GM12878 (cell line): Measurements from ENCODE around the gene FSHB. TPM values are rescaled to one million over a fixed set of nuclear protein-coding genes. Genes with fewer than 3 reads are reported as not detected.
A peak's percentile ranks its signal among the peaks of the same experiment; 100 is the strongest.

Experiments used
- ATAC-seq: fragments of 200-7000 bp; cut with Tn5 transposase; 3 replicates; pipeline ENCODE4 v1.9.1; 2020; ENCODE audit warnings: mild to moderate bottlenecking, moderate library complexity
- BruUV-seq: library from RNA; stranded (reverse); fragments of 400-500 nt; replicated peaks from 2 replicates; lab custom pipeline; 2021; lab: Mats Ljungman, UMichigan
- CTCF ChIA-PET: fragments of 300-600 bp; sonication (Branson Sonifier 250); formaldehyde crosslinking; extraction: SDS; loops from one replicate; lab custom pipeline; 2021; ENCODE audit warnings: inconsistent platforms; lab: Yijun Ruan, JAX
- POLR2A ChIA-PET: fragments of 350-600 bp; formaldehyde crosslinking; extraction: SDS; loops from one replicate; lab custom pipeline; 2021; ENCODE audit warnings: inconsistent platforms; lab: Charles Lee
- RAD21 ChIA-PET: fragments of 300-600 bp; sonication (Branson Sonifier 250); formaldehyde crosslinking; loops from one replicate; lab custom pipeline; 2023; ENCODE audit warnings: antibody characterized with exemption; ENCODE audit not compliant: unreplicated experiment; lab: Charles Lee
- SMC1A ChIA-PET: fragments of 300-600 bp; sonication (Branson Sonifier 250); formaldehyde crosslinking; loops from one replicate; lab custom pipeline; 2023; ENCODE audit not compliant: unreplicated experiment, uncharacterized antibody; lab: Charles Lee
- DNase-seq: peaks from one replicate; pipeline ENCODE4 v3.0.0-alpha.2; 2011; ENCODE audit warnings: low read depth, low spot score
- FAIRE-seq: peaks from 3 replicates; lab custom pipeline; 2011; peaks lifted over from hg19 to GRCh38; lab: Jason Lieb, UNC
- H2AFZ ChIP-seq: 2 replicates; pipeline ENCODE4 v1.6.0; 2011; ENCODE audit warnings: low read depth, low read length, control low read depth; ENCODE audit not compliant: control insufficient read depth
- H3K27ac ChIP-seq: 2 replicates; pipeline ENCODE4 v1.5.1; 2011; ENCODE audit warnings: control low read depth; ENCODE audit not compliant: control insufficient read depth, insufficient read depth
- H3K27me3 ChIP-seq, 2 experiments: replicated peaks in 1 of 2; 2 replicates each; pipeline versions ENCODE4 v1.6.0 to v1.6.1; 2011; ENCODE audit warnings: low read length in 1 of 2; ENCODE audit not compliant: control insufficient read depth in 2 of 2, insufficient read depth in 2 of 2
- H3K36me3 ChIP-seq, 2 experiments: 2 replicates each; pipeline ENCODE4 v1.5.1; 2011; ENCODE audit warnings: low read length in 1 of 2; ENCODE audit not compliant: control insufficient read depth in 2 of 2, insufficient read depth in 2 of 2
- H3K4me1 ChIP-seq: 2 replicates; pipeline ENCODE4 v1.6.1; 2011; ENCODE audit warnings: mild to moderate bottlenecking, low read length, moderate library complexity, mixed read lengths; ENCODE audit not compliant: control insufficient read depth, insufficient read depth
- H3K4me2 ChIP-seq: 2 replicates; pipeline ENCODE4 v1.6.0; 2011; ENCODE audit warnings: control low read depth; ENCODE audit not compliant: control insufficient read depth, insufficient read depth
- H3K4me3 ChIP-seq: fragments of 200-600 bp; sonication (generic); 2 replicates; pipeline ENCODE4 v1.5.1; 2016
- H3K79me2 ChIP-seq: 2 replicates; pipeline ENCODE4 v1.6.0; 2011; ENCODE audit warnings: low read length; ENCODE audit not compliant: control insufficient read depth, insufficient read depth
- H3K9ac ChIP-seq: 2 replicates; pipeline ENCODE4 v1.8.0; 2011; ENCODE audit warnings: low read length, control low read depth, mixed read lengths; ENCODE audit not compliant: control insufficient read depth, insufficient read depth
- H3K9me3 ChIP-seq: replicated peaks from 3 replicates; pipeline ENCODE4 v1.5.1; 2011; ENCODE audit warnings: mild to moderate bottlenecking, low read length; ENCODE audit not compliant: control insufficient read depth, insufficient read depth
- H4K20me1 ChIP-seq: 2 replicates; pipeline ENCODE4 v1.6.0; 2011; ENCODE audit not compliant: control insufficient read depth, insufficient read depth
- CHD4 ChIP-seq: fragments of 200-600 bp; sonication (generic); IDR thresholded peaks from 2 replicates; pipeline ENCODE4 v1.6.1; 2016; ENCODE audit warnings: mild to moderate bottlenecking
- DPF2 ChIP-seq: fragments of 450-650 bp; IDR thresholded peaks from 2 replicates; pipeline ENCODE4 v1.6.1; 2017; ENCODE audit warnings: mild to moderate bottlenecking
- GABPA ChIP-seq: IDR thresholded peaks from 2 replicates; pipeline ENCODE4 v1.6.1; 2014; ENCODE audit warnings: antibody characterized with exemption, low read depth, mild to moderate bottlenecking, inconsistent platforms
- IKZF1 ChIP-seq: fragments of 450-650 bp; conservative IDR thresholded peaks from 2 replicates; pipeline ENCODE4 v1.6.1; 2017; ENCODE audit warnings: antibody characterized with exemption, mild to moderate bottlenecking
- KAT2A ChIP-seq: conservative IDR thresholded peaks from 2 replicates; pipeline ENCODE4 v1.6.1; 2011; ENCODE audit warnings: low read depth, low read length; ENCODE audit not compliant: control insufficient read depth
- MYB ChIP-seq: fragments of 150-350 bp; IDR thresholded peaks from 2 replicates; pipeline ENCODE4 v1.6.1; 2014; ENCODE audit warnings: mild to moderate bottlenecking, low read depth, low read length, borderline replicate concordance
- MYC ChIP-seq: IDR thresholded peaks from 2 replicates; pipeline ENCODE4 v1.6.1; 2011; ENCODE audit warnings: mild to moderate bottlenecking, low read length, moderate library complexity, inconsistent platforms; ENCODE audit not compliant: insufficient read depth, insufficient replicate concordance, insufficient read length, severe bottlenecking
- POU2F2 ChIP-seq: IDR thresholded peaks from 3 replicates; pipeline ENCODE4 v1.6.1; 2011; ENCODE audit warnings: low read depth, mild to moderate bottlenecking, low read length, borderline replicate concordance
- RUNX3 ChIP-seq: IDR thresholded peaks from 2 replicates; pipeline ENCODE4 v1.6.1; 2012; ENCODE audit warnings: low read length, inconsistent platforms
- SIN3A ChIP-seq: IDR thresholded peaks from 2 replicates; pipeline ENCODE4 v1.6.1; 2012; ENCODE audit warnings: low read depth, low read length, improper control_type of control experiment
- SKIL ChIP-seq: fragments of 450-650 bp; IDR thresholded peaks from 2 replicates; pipeline ENCODE4 v1.6.1; 2017; ENCODE audit warnings: mild to moderate bottlenecking, low read depth, inconsistent platforms; ENCODE audit not compliant: poor library complexity, severe bottlenecking
- TCF3 ChIP-seq: IDR thresholded peaks from 2 replicates; pipeline ENCODE4 v1.6.1; 2012; ENCODE audit warnings: low read depth, mild to moderate bottlenecking, low read length, borderline replicate concordance; ENCODE audit not compliant: insufficient read depth
- WGBS: methylation state at CpG from one replicate; pipeline ENCODE4 v1.1.6; 2016; ENCODE audit warnings: low lambda C conversion rate; ENCODE audit not compliant: insufficient replicate concordance, insufficient coverage; ENCODE audit errors: missing lambda C conversion rate; 5-methylcytosine and 5-hydroxymethylcytosine counted together
- in situ Hi-C: fragments of 300-500 bp; cut with MboI; formaldehyde crosslinking; loops from 9 replicates; pipeline ENCODE4 v1.14.3; 2018; ENCODE audit warnings: mixed read lengths
- intact Hi-C: fragments of 100-400 bp; cut with micrococcal nuclease; formaldehyde crosslinking; loops from one replicate; pipeline ENCODE4 v1.14.2; 2022; ENCODE audit not compliant: unreplicated experiment
- polyA plus RNA-seq, 11 experiments: library from polyadenylated mRNA; depleted of rRNA in 4 of 11; unstranded in 6 of 11; stranded (reverse) in 5 of 11; fragments of >200 nt; fragmentation: Nextera tagmentation in 4 of 11; fragmentation: Illumina TruSeq in 1 of 11; extraction: Ambion mirVana in 4 of 11; extraction: Trizol in 1 of 11; gene quantifications; 1 replicate in 1 of 11; 2 replicates in 10 of 11; pipeline versions ENCODE4 v1.2.1 to v1.2.3, GENCODE V29; 2011 to 2016; ENCODE audit warnings: inconsistent platforms in 2 of 11, missing spikeins in 2 of 11, low read depth in 1 of 11
- total RNA-seq, 4 experiments: library from RNA; depleted of rRNA in 3 of 4; stranded (reverse); fragments of >200 nt in 3 of 4; fragmentation: Illumina TruSeq in 1 of 4; extraction: Trizol in 1 of 4; gene quantifications; 2 replicates each; pipeline versions ENCODE4 v1.2.1 to v1.2.3, GENCODE V29; 2013 to 2021
- TF ChIP-seq, protein P1 (sequence below): fragments of 450-650 bp; IDR thresholded peaks from 2 replicates; pipeline ENCODE4 v1.6.1; 2016; ENCODE audit warnings: mild to moderate bottlenecking
- TF ChIP-seq, protein P2 (sequence below): fragments of 450-650 bp; IDR thresholded peaks from 2 replicates; pipeline ENCODE4 v1.6.1; 2016; ENCODE audit warnings: mild to moderate bottlenecking
- TF ChIP-seq, protein P3 (sequence below): fragments of 450-650 bp; IDR thresholded peaks from 2 replicates; pipeline ENCODE4 v1.6.1; 2017; ENCODE audit warnings: borderline replicate concordance

FSHB gene
- total and polyA plus RNA-seq, 10 of the 15 experiments (the other 5 are each of a cell fraction or from before 2014, with no cell fraction given): not detected

- TF ChIP-seq SKIL (no peak), POU2F2 (no peak), MYB (no peak), SIN3A (no peak), KAT2A (no peak), CHD4 (no peak), RUNX3 (no peak)
These were observed 27.0 kb upstream of the FSHB start (continued) for GRCh38 chr11:30203850-30204249.

- peak overlapping the region; percentile 6; the same call in 1 of the 2 replicates for H3K4me3 ChIP-seq
- ChIA-PET CTCF (interaction anchor here (1.0 to 1.9 kb wide), 8 partner anchors 10 to 129 kb away, joined by 3 to 11 read pairs (median 4); partner anchors contain the start of gene ARL14EP), RAD21 (interaction anchor here (0.7 to 1.3 kb wide), 2 partner anchors 10 to 137 kb away, joined by 3 read pairs; no protein-coding TSS in a partner anchor), SMC1A (interaction anchor here (1.0 to 1.9 kb wide), 7 partner anchors 10 to 139 kb away, joined by 3 to 11 read pairs (median 4); no protein-coding TSS in a partner anchor), POLR2A (no interaction called here)
- ATAC-seq (peak; percentile 93), DNase-seq (peak; percentile 49), FAIRE-seq (peak; percentile 64)
- H3K4me1 ChIP-seq: peaks cover 11% of the 10 kb centered on the region; the same call in 1 of the 2 replicates
- H3K36me3 ChIP-seq: no peaks in the 10 kb centered on the region
- peak overlapping the region; percentile 52 for H2AFZ ChIP-seq
- H3K79me2 ChIP-seq: no peaks in the 10 kb centered on the region
- H3K9ac ChIP-seq: peak overlapping the region; percentile 19; the same call in 1 of the 2 replicates
- peak overlapping the region; percentile 45 for H3K27ac ChIP-seq
- intact Hi-C loops: loop anchor here (2.0 kb wide), 2 partner anchors 104 to 136 kb away; no protein-coding TSS in a partner anchor
- no peaks in the 10 kb centered on the region for H3K27me3 ChIP-seq
- H3K4me2 ChIP-seq: peak overlapping the region; percentile 73
- in situ Hi-C loops: no loop called here
- WGBS: 1% methylated on average over 5 of the region's 5 CpGs
- H4K20me1 ChIP-seq: no peaks in the 10 kb centered on the region
- H3K9me3 ChIP-seq: no peaks in the 10 kb centered on the region
- no TSS peak for BruUV-seq
- TF ChIP-seq MYC (no peak), DPF2 (0 out of 2 replicates have a peak, but pooled peaks have one; percentile 56), TCF3 (no peak), IKZF1 (peak; percentile 32; the same call in 1 of the 2 replicates), GABPA (peak; percentile 13; the same call in 1 of the 2 replicates)
- TF ChIP-seq, protein P1, sequence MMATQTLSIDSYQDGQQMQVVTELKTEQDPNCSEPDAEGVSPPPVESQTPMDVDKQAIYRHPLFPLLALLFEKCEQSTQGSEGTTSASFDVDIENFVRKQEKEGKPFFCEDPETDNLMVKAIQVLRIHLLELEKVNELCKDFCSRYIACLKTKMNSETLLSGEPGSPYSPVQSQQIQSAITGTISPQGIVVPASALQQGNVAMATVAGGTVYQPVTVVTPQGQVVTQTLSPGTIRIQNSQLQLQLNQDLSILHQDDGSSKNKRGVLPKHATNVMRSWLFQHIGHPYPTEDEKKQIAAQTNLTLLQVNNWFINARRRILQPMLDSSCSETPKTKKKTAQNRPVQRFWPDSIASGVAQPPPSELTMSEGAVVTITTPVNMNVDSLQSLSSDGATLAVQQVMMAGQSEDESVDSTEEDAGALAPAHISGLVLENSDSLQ: peak; percentile 21; the same call in 1 of the 2 replicates
- TF ChIP-seq, protein P2, sequence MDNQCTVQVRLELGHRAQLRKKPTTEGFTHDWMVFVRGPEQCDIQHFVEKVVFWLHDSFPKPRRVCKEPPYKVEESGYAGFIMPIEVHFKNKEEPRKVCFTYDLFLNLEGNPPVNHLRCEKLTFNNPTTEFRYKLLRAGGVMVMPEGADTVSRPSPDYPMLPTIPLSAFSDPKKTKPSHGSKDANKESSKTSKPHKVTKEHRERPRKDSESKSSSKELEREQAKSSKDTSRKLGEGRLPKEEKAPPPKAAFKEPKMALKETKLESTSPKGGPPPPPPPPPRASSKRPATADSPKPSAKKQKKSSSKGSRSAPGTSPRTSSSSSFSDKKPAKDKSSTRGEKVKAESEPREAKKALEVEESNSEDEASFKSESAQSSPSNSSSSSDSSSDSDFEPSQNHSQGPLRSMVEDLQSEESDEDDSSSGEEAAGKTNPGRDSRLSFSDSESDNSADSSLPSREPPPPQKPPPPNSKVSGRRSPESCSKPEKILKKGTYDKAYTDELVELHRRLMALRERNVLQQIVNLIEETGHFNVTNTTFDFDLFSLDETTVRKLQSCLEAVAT: 0 out of 2 replicates have a peak, but pooled peaks have one; percentile 22
- TF ChIP-seq, protein P3, sequence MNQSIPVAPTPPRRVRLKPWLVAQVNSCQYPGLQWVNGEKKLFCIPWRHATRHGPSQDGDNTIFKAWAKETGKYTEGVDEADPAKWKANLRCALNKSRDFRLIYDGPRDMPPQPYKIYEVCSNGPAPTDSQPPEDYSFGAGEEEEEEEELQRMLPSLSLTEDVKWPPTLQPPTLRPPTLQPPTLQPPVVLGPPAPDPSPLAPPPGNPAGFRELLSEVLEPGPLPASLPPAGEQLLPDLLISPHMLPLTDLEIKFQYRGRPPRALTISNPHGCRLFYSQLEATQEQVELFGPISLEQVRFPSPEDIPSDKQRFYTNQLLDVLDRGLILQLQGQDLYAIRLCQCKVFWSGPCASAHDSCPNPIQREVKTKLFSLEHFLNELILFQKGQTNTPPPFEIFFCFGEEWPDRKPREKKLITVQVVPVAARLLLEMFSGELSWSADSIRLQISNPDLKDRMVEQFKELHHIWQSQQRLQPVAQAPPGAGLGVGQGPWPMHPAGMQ: no peak
These were observed 24.4 kb upstream of the FSHB start for GRCh38 chr11:30206249-30206996.
